Measurements from ENCODE around the gene GLI1. TPM values are rescaled to one million over a fixed set of nuclear protein-coding genes. Genes with fewer than 3 reads are reported as not detected.

Gene GLI1
- total RNA-seq, 1 experiment from 2014 or later: 25.8 TPM

- no peak within 1 kb of the TSS for H2BK15ac ChIP-seq (ENCODE audit: low read depth, low read length)
- no peak within 1 kb of the TSS for H4K91ac ChIP-seq (ENCODE audit: insufficient read length, low read depth, low read length)
- no peak within 1 kb of the TSS for H4K5ac ChIP-seq (ENCODE audit: insufficient read length, low read depth, low read length)
- no peaks in the 10 kb centered on the region for H3K9me3 ChIP-seq (ENCODE audit: control insufficient read depth, low read depth, low read length)
- H3K4ac ChIP-seq (ENCODE audit: low read depth, low read length): peak within 1 kb of the TSS; percentile 68; the same call in 1 of the 2 replicates
- H3K14ac ChIP-seq (ENCODE audit: insufficient read depth, low read length): peak within 1 kb of the TSS; percentile 84
- peak within 1 kb of the TSS; percentile 96 for H2BK120ac ChIP-seq (ENCODE audit: low read depth, low read length, poor library complexity, severe bottlenecking)
- H2BK5ac ChIP-seq (ENCODE audit: insufficient read length, low read length): peak within 1 kb of the TSS; percentile 31
- Mint-ChIP-seq H3K27me3 (ENCODE audit: low read depth) (peaks cover 1% of the 10 kb centered on the region), H3K9me3 (no peaks in the 10 kb centered on the region), H3K27ac (peak within 1 kb of the TSS; percentile 97 to 99 (median 97)), H3K36me3 (ENCODE audit: insufficient read depth in 1 of 3, low read depth in 3 of 3) (no peaks in the 10 kb centered on the region; a peak in 1 of 7 replicates), H3K4me3 (peak within 1 kb of the TSS; percentile 69 to 84), H3K4me1 (peaks cover 45 to 56% of the 10 kb centered on the region in 2 experiments)
- peak within 1 kb of the TSS; percentile 7 for H2BK12ac ChIP-seq (ENCODE audit: insufficient read length, low read depth, low read length)
- no CpG with 5 or more reads among the region's 10 CpGs for WGBS (ENCODE audit: extremely low coverage, insufficient read length, low lambda C conversion rate)
- H3K9ac ChIP-seq (ENCODE audit: extremely low read depth, insufficient read length, low read length): peak within 1 kb of the TSS; percentile 32
- H3K4me2 ChIP-seq (ENCODE audit: insufficient read depth, insufficient read length, low read length): peak within 1 kb of the TSS; percentile 84
- H3T11ph ChIP-seq (ENCODE audit: low read length): peak within 1 kb of the TSS; percentile 1
- no peak within 1 kb of the TSS for H3K23ac ChIP-seq (ENCODE audit: insufficient read length, low read depth, low read length)
- H3K18ac ChIP-seq (ENCODE audit: insufficient read length, low read depth, low read length): peak within 1 kb of the TSS; percentile 89
- H2BK20ac ChIP-seq (ENCODE audit: low read depth, low read length, poor library complexity, severe bottlenecking): no peak within 1 kb of the TSS
- H3K79me1 ChIP-seq (ENCODE audit: insufficient read depth, low read depth, low read length, poor library complexity, severe bottlenecking): no peaks in the 10 kb centered on the region
- no peak within 1 kb of the TSS for H4K8ac ChIP-seq (replicated peaks; ENCODE audit: insufficient read length, low read depth, low read length)
- peaks cover 24% of the 10 kb centered on the region for H3K23me2 ChIP-seq (ENCODE audit: insufficient read length, low read depth, low read length, poor library complexity, severe bottlenecking)
- peak; percentile 97 for DNase-seq
- TF ChIP-seq CTCF (conservative IDR thresholded peaks at IDR 0.05): no peak
- H2AFZ ChIP-seq (ENCODE audit: low read length): no peak within 1 kb of the TSS
- H3K27ac ChIP-seq (ENCODE audit: insufficient read length, low read depth, low read length): no peak within 1 kb of the TSS
- H3K56ac ChIP-seq (ENCODE audit: insufficient read length, low read depth, low read length): no peak within 1 kb of the TSS
- H3K27me3 ChIP-seq (ENCODE audit: insufficient read depth, low read length): no peaks in the 10 kb centered on the region
- H2AK5ac ChIP-seq (ENCODE audit: insufficient read length, low read length): no peak within 1 kb of the TSS
- H3K79me2 ChIP-seq (ENCODE audit: insufficient read depth, low read length): no peaks in the 10 kb centered on the region
- no peaks in the 10 kb centered on the region for H4K20me1 ChIP-seq (ENCODE audit: control insufficient read depth, insufficient read depth, insufficient read length)
- no peaks in the 10 kb centered on the region; the same call in 1 of the 2 replicates for H3K4me1 ChIP-seq (ENCODE audit: insufficient read depth, low read length)
These were observed 4.8 kb upstream of the GLI1 start, which contains the start of gene INHBE for GRCh38 chr12:57454566-57455373. Gene INHBE (plus strand): TSS chr12:57455307. CDS start chr12:57455537, 230 bp downstream.

All from H9 (cell line).